Heart left ventricle (tissue), 13 donors: ENCODE results near the gene IFNA21.

ENCODE experiments used
- POLR2A ChIP-seq, 2 donors: fragments of 450-650 bp; IDR thresholded peaks; one replicate each; pipeline ENCODE4 v1.6.1; 2017; ENCODE audit warnings: antibody characterized with exemption in 2 of 2, mild to moderate bottlenecking in 2 of 2, moderate library complexity in 2 of 2
- TF ChIP-seq, protein P1 (sequence below), 12 donors: fragments of 200-600 bp; sonication (generic) in 4 of 12; IDR thresholded peaks; one replicate each; pipeline versions ENCODE4 v1.5.0 to v1.8.0; 2018 to 2022; ENCODE audit warnings: antibody characterized with exemption in 12 of 12, mild to moderate bottlenecking in 5 of 12
- donor health status: ischemic (EF 13 %, LVEDD 7.1; RV severe dilation, severe dysfunction).
- donor health status: DM: no; HTN: yes; CAD: no.
- donor health status: DM: no; HTN: no; CAD: no.
- donor health status: ischemic (EF 25% LVEDD 6.9; RV normal size, moderate dysfunction).
- donor health status: ischemic (EF 25% LVEDD 5.7; RV mildly dilated, moderate dysfunction).
- donor health status: ischemic (EF 35%, LVEDD 5.7; RV mildly dilated, moderate dysfunction).
- donor health status: nonischemic (EF 11% LVEDD 7.7; RV severe dilation, severe dysfunction).
- donor health status: DM: yes; HTN: yes; CAD: no.
- donor health status: PGD.
- donor health status: ischemic (EF 29% LVEDD 5.4; RV normal size, mild dysfunction).
- donor health status: nonischemic (EF 23%, LVEDD 6.1; RV moderate dilation, normal function).

GRCh38 chr9:21172156-21172555, 5.7 kb upstream of the IFNA21 start:
- TF ChIP-seq, protein P1, sequence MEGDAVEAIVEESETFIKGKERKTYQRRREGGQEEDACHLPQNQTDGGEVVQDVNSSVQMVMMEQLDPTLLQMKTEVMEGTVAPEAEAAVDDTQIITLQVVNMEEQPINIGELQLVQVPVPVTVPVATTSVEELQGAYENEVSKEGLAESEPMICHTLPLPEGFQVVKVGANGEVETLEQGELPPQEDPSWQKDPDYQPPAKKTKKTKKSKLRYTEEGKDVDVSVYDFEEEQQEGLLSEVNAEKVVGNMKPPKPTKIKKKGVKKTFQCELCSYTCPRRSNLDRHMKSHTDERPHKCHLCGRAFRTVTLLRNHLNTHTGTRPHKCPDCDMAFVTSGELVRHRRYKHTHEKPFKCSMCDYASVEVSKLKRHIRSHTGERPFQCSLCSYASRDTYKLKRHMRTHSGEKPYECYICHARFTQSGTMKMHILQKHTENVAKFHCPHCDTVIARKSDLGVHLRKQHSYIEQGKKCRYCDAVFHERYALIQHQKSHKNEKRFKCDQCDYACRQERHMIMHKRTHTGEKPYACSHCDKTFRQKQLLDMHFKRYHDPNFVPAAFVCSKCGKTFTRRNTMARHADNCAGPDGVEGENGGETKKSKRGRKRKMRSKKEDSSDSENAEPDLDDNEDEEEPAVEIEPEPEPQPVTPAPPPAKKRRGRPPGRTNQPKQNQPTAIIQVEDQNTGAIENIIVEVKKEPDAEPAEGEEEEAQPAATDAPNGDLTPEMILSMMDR (IDR thresholded peaks at IDR 0.05) = no peak
- TF ChIP-seq POLR2A (IDR thresholded peaks at IDR 0.05) = no peak
